Aorta (tissue), 5 donors: ENCODE measurements around the gene SNAPC3. TPM values are rescaled to one million over a fixed set of nuclear protein-coding genes. Genes with fewer than 3 reads are reported as not detected.
"Not testable (repeated sequence)": the region's sequence is repeated elsewhere in the genome, so short reads cannot be mapped to it uniquely, and the experiment has no call there.

ENCODE experiments used
- ATAC-seq: fragments of 200-7000 bp; cut with Tn5 transposase; one replicate; pipeline ENCODE4 v1.9.1; 2022; ENCODE audit warnings: moderate library complexity; ENCODE audit not compliant: low FRiP score
- DNase-seq, 2 donors: peaks; one replicate each; pipeline ENCODE4 v3.0.0-alpha.2; 2020
- H3K27ac ChIP-seq, 2 donors: one replicate each; pipeline ENCODE4 v1.5.1; 2013; ENCODE audit warnings: low read length in 2 of 2, mild to moderate bottlenecking in 2 of 2, moderate library complexity in 2 of 2, control low read depth in 1 of 2, inconsistent platforms in 1 of 2, low read depth in 1 of 2
- H3K27me3 ChIP-seq, 2 donors: one replicate each; pipeline ENCODE4 v1.6.1; 2013; ENCODE audit warnings: control low read depth in 1 of 2, low read length in 1 of 2, mild to moderate bottlenecking in 1 of 2, moderate library complexity in 1 of 2; ENCODE audit not compliant: insufficient read depth in 2 of 2, control insufficient read depth in 1 of 2
- H3K36me3 ChIP-seq, 2 donors: one replicate each; pipeline ENCODE4 v1.6.1; 2013; ENCODE audit warnings: control low read depth in 1 of 2, low read length in 1 of 2, mild to moderate bottlenecking in 1 of 2; ENCODE audit not compliant: insufficient read depth in 2 of 2, control insufficient read depth in 1 of 2
- H3K4me1 ChIP-seq, 2 donors: one replicate each; pipeline ENCODE4 v1.6.1; 2013; ENCODE audit warnings: low read length in 2 of 2, control low read depth in 1 of 2, mild to moderate bottlenecking in 1 of 2, moderate library complexity in 1 of 2; ENCODE audit not compliant: insufficient read depth in 2 of 2, control insufficient read depth in 1 of 2
- H3K4me3 ChIP-seq, 2 donors: one replicate each; pipeline ENCODE4 v1.5.1; 2013; ENCODE audit warnings: low read length in 2 of 2, control low read depth in 1 of 2, mild to moderate bottlenecking in 1 of 2
- H3K9me3 ChIP-seq: one replicate; pipeline ENCODE4 v1.6.1; 2013; ENCODE audit warnings: mild to moderate bottlenecking, low read length; ENCODE audit not compliant: control insufficient read depth
- WGBS, 2 donors: extraction: QIAGEN DNeasy Blood & Tissue Kit; methylation state at CpG; one replicate each; pipeline ENCODE4 v1.1.7; 2013; 5-methylcytosine and 5-hydroxymethylcytosine counted together
- intact Hi-C, 2 donors: fragments of 100-400 bp; cut with DNase I; formaldehyde crosslinking; loops; one replicate each; pipeline versions ENCODE4 v1.14.2 to v1.15.0; 2022
- polyA plus RNA-seq, 2 donors: library from polyadenylated mRNA; stranded (reverse); fragments of 200-250 nt; gene quantifications; one replicate each; pipeline ENCODE4 v1.2.3, GENCODE V29; 2013
- total RNA-seq, 2 donors: library from RNA; stranded (reverse); fragmentation: NEBNext Ultra II Directional; extraction: Animal tissue kit (Norgen Biotek cat#: 25700); gene quantifications; one replicate each; pipeline ENCODE4 v1.2.1, GENCODE V29; 2021
- donor health status: healthy with polysubstance abuse.
- donor health status: Bipolar disorder and iron deficiency.
- donor health status: DM: no; HTN: no; CAD: no.
- donor health status: DM: no; HTN: no; CAD: no.
- donor health status: DM: yes; HTN: yes; CAD: no.

Gene SNAPC3
- total and polyA plus RNA-seq, 4 donors, result 16.2 to 48.9 (median 31.3) TPM

- ATAC-seq, result peak; percentile 60
- WGBS, 2 donors, result 57 to 63% methylated on average over 2 of the region's 2 CpGs
- H3K27me3 ChIP-seq, result no peaks in the 10 kb centered on the region
- DNase-seq, result no peak
- no peak overlapping the region for H3K27ac ChIP-seq
- no peak overlapping the region for H3K4me3 ChIP-seq
- no peaks in the 10 kb centered on the region for H3K9me3 ChIP-seq
- H3K4me1 ChIP-seq, result peaks cover 0 to 3% of the 10 kb centered on the region in 2 donors
- no peaks in the 10 kb centered on the region for H3K36me3 ChIP-seq
- intact Hi-C loops, result loop anchor here (2.0 to 5.0 kb wide), 4 partner anchors 60 to 206 kb away; no protein-coding TSS in a partner anchor
These were observed 5.8 kb upstream of the SNAPC3 start for GRCh38 chr9:15416880-15417279.

- H3K27me3 ChIP-seq, result no peaks in the 10 kb centered on the region
- no peak for DNase-seq
- ATAC-seq, result no peak
- no peaks in the 10 kb centered on the region for H3K9me3 ChIP-seq
- H3K36me3 ChIP-seq, result no peaks in the 10 kb centered on the region
- H3K4me1 ChIP-seq, result peaks cover 0 to 3% of the 10 kb centered on the region in 2 donors
- H3K4me3 ChIP-seq, result no peak overlapping the region
- WGBS, 2 donors, result 87 to 93% methylated on average over 6 of the region's 6 CpGs
- H3K27ac ChIP-seq, result no peak overlapping the region
- intact Hi-C loops, result loop anchor here (2.0 to 5.0 kb wide), 4 partner anchors 60 to 207 kb away; no protein-coding TSS in a partner anchor
These were observed 5.0 kb upstream of the SNAPC3 start for GRCh38 chr9:15417626-15418025.

GRCh38 chr9:15420796-15421195 lies 1.9 kb upstream of the SNAPC3 start:
- no peaks in the 10 kb centered on the region for H3K9me3 ChIP-seq
- peaks cover 0 to 3% of the 10 kb centered on the region in 2 donors for H3K4me1 ChIP-seq
- 45 to 51% methylated on average over 5 of the region's 5 CpGs for WGBS, 2 donors
- H3K36me3 ChIP-seq, result peaks cover 0 to 2% of the 10 kb centered on the region in 2 donors
- no peak overlapping the region for H3K27ac ChIP-seq
- ATAC-seq (no peak), DNase-seq (no peak)
- no peak overlapping the region for H3K4me3 ChIP-seq
- intact Hi-C loops, result loop anchor here (5.0 to 10.0 kb wide), 3 partner anchors 48 to 113 kb away; partner anchors contain the start of gene TTC39B (in 1 of the 2)
- no peaks in the 10 kb centered on the region for H3K27me3 ChIP-seq

GRCh38 chr9:15421532-15421931 lies 1.1 kb upstream of the SNAPC3 start:
- intact Hi-C loops, result loop anchor here (5.0 to 10.0 kb wide), 3 partner anchors 49 to 114 kb away; partner anchors contain the start of gene TTC39B (in 1 of the 2)
- Histone ChIP-seq H3K27ac (no peak overlapping the region), H3K36me3 (peaks cover 2% of the 10 kb centered on the region in 2 donors), H3K4me1 (peaks cover 0 to under 1% of the 10 kb centered on the region in 2 donors), H3K27me3 (no peaks in the 10 kb centered on the region), H3K9me3 (no peaks in the 10 kb centered on the region), H3K4me3 (no peak overlapping the region)
- 82 to 83% methylated on average over 6 of the region's 6 CpGs for WGBS, 2 donors
- DNase-seq, result no peak
- ATAC-seq, result no peak

- WGBS, 2 donors, result 33 to 35% methylated on average over 9 of the region's 9 CpGs
- DNase-seq (no peak), ATAC-seq (peak; percentile 10)
- Histone ChIP-seq H3K4me1 (no peaks in the 10 kb centered on the region), H3K27me3 (no peaks in the 10 kb centered on the region), H3K36me3 (peaks cover 2% of the 10 kb centered on the region in 2 donors), H3K4me3 (peak overlapping the region; percentile 33 to 74), H3K27ac (peak overlapping the region in 1 of 2 donors; percentile 96), H3K9me3 (no peaks in the 10 kb centered on the region)
- intact Hi-C loops, result loop anchor here (5.0 to 10.0 kb wide), 3 partner anchors 50 to 115 kb away; partner anchors contain the start of gene TTC39B (in 1 of the 2)
These were observed 695 bp upstream of the SNAPC3 start for GRCh38 chr9:15421990-15422371.

GRCh38 chr9:15423231-15423985 lies 732 bp downstream of the SNAPC3 start:
- no peaks in the 10 kb centered on the region for H3K4me1 ChIP-seq
- no peak overlapping the region for H3K27ac ChIP-seq
- 1% methylated on average over 18 of the region's 18 CpGs for WGBS, 2 donors
- DNase-seq (no peak), ATAC-seq (no peak)
- peak overlapping the region; percentile 61 to 79 for H3K4me3 ChIP-seq
- no peaks in the 10 kb centered on the region for H3K9me3 ChIP-seq
- intact Hi-C loops, result loop anchor here (5.0 to 10.0 kb wide), 3 partner anchors 51 to 116 kb away; partner anchors contain the start of gene TTC39B (in 1 of the 2)
- peaks cover 2% of the 10 kb centered on the region in 2 donors for H3K36me3 ChIP-seq
- no peaks in the 10 kb centered on the region for H3K27me3 ChIP-seq

GRCh38 chr9:15426019-15426418 lies 3.3 kb downstream of the SNAPC3 start:
- DNase-seq (no peak), ATAC-seq (no peak)
- intact Hi-C loops, result loop anchor here in 1 of 2 donors (10.0 kb wide), 1 partner anchor 81 kb away; no protein-coding TSS in a partner anchor
- Histone ChIP-seq H3K27ac (no peak overlapping the region), H3K4me3 (no peak overlapping the region), H3K4me1 (no peaks in the 10 kb centered on the region), H3K9me3 (no peaks in the 10 kb centered on the region), H3K36me3 (peaks cover 2% of the 10 kb centered on the region in 2 donors), H3K27me3 (no peaks in the 10 kb centered on the region)
- 84 to 88% methylated on average over 8 of the region's 8 CpGs for WGBS, 2 donors

- not testable (repeated sequence) for H3K36me3 ChIP-seq, H3K27me3 ChIP-seq, ATAC-seq, H3K4me3 ChIP-seq, DNase-seq, H3K27ac ChIP-seq, H3K9me3 ChIP-seq, H3K4me1 ChIP-seq
- intact Hi-C loops, result loop anchor here in 1 of 2 donors (10.0 kb wide), 1 partner anchor 83 kb away; no protein-coding TSS in a partner anchor
- 94% methylated on average over 7 of the region's 7 CpGs for whole genome bisulfite sequencing, 2 donors
These were observed 5.0 kb downstream of the SNAPC3 start for GRCh38 chr9:15427702-15428101.
